HS-5 (cell line): ENCODE measurements around the gene VGLL4.

ENCODE experiments used
- DNase-seq: peaks from one replicate; pipeline ENCODE4 v3.0.0-alpha.2; 2012; ENCODE audit warnings: low read depth

Gene VGLL4

DNA sequence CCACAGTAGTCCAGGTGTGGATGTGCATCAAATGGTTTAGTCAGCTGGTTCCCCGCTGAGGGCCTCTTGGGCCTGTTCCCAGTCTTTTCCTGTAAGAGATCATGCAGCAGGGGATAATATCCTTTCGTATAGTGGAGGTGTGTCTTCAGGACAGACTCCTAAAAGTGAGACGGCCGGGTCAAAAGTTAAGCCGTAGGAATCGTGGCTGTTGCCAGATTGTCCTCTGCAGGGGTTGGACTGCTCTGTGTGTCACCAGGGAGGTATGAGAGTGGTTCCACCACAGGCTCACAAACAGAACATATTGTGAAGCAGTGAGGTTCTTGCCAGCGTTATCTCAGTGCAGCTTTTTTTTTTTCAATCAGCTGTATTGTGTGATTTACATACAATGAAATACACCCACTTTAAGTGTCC, 95.0 kb downstream of the VGLL4 start:
- no peak for DNase-seq

DNA sequence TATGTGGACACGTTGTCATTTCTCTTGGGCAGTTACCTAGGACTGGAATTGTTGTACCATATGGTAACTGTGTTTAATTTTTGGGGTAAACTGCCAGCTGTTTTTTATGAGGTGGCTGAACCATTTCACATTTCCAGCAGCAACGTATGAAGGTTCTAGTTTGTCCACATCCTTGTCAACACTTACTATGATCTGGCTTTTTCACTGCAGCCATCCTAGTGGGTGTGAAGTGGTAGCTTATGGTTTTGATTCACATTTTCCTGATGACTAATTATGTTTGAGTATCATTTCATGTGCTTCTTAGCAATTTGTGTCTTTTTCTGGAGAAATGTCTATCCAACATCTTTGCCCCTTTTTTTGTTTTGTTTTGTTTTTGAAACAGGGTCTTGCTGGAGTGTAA, 96.2 kb downstream of the VGLL4 start:
- DNase-seq: no peak

DNA sequence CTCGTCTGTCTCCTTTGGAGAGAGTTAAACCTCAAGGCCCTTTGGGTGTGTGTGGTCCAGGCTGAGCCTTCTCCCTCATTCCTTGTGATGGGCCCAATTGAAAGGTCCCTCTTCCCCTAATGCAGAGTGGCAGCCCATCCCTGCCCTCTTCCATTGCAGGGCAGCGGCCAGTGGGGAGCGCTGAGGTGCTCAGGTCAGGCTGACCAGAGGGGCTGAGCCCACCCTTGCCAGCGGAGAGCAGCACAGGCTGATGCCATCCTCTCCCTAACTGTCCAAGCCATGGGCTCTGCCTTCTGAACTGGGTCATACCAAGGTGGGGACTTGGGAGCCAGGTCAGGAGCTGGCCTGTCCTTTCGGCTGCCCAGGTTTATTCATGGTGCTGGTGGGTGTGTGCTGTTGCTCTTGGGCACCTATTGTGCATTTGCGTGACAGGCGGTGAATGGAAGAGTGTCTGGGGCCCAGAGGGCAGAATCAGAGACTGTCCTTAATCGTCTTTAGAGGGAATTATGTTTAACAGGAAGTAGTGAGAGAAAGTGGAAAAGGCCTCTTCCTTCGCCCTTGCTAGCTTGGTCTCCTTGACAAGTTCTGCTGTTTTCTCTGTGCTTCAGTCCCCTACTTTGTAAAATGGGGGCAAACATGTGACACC, 96.9 kb downstream of the VGLL4 start:
- DNase-seq: no peak

DNA sequence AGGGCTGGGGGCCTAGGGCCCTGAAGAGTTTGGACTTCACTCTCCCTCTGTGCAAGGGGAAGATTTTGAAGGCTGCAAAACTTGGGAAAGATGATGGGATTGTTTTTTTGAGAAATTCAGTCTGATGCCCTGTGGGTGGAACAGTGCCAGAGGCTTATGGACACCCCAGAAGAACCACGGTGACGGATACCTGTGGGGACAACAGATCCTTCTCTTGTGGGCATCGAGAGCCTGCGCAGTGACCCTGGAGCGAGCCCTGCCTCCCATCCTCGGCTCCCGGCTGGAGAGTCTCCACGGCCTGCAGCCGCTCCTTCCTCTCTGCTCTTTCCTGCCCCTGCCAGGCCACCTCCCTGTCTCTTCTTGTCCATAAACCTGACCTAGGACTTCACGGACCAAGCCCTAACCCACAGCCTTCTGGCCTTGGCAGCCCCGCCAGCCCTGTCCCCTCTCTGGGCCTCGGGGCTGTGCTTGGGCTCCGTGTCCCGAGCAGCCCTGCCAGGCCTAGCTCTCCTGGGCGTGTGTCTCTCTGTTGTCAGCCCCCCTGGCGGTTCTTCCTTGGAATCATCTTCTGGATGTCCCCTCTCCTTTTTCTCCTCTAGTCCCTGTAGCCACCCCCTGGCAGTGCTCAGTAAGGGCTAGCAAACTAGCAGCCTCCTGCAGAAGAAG, 98.4 kb downstream of the VGLL4 start:
- DNase-seq: no peak

DNA sequence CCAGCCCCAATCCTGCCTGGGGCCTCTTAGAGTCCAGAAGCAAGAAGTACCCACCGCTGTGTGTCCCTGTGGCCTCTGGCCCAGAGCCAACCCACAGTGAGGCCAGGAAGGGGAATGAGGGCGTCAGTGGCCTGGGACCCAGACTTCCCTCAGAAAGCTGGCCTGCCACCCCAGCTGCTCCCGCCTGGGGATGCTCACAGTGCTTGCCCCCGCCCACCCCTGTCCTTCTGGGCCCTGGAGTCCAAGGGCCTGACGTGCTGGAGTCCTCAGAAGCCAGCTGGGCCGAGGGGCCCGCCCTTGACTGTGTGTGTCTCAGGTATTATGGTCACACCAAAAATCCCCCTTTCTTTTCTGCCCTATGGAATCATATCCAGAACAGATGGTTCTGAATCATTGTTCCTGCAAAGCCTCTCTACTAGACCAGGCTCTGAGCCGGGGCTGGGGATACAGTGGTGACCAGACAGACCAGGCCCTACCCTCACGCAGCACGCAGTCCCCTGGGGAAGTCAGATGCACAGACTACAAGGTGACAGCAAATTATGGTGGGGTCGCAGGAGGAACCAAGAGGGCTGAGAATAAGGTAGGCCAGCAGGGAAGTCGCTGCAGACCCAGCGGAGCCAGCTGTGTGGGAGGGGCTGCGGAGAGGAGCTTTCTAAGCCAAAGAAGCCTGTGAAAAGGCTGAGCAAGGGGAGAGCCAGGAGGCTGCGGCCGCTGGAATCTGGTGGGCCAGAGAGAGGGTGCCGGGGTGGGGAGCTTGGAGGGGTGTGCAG, 99.1 kb downstream of the VGLL4 start:
- no peak for DNase-seq

DNA sequence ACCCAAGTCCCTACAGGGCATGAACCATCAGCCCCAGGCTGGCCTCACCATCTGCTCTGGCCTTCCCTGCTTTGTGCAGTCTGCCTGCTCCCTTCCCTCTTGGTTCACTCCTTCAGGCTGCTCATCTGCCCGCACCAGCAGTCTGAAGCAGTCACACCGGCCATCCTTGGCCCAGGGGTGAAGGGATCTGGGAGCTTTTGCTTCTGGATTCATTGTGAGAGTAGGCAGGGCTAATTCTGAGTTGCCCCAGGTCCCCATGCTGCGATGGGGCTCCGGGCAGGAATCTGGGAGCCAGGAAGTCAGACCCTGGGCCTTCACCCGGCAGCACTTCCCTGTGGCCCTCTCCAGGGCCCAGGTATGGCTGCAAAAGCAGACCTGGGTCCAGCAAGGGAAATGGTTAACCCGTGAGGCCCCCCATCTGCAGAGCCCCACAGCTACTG, 99.7 kb downstream of the VGLL4 start:
- DNase-seq: no peak

DNA sequence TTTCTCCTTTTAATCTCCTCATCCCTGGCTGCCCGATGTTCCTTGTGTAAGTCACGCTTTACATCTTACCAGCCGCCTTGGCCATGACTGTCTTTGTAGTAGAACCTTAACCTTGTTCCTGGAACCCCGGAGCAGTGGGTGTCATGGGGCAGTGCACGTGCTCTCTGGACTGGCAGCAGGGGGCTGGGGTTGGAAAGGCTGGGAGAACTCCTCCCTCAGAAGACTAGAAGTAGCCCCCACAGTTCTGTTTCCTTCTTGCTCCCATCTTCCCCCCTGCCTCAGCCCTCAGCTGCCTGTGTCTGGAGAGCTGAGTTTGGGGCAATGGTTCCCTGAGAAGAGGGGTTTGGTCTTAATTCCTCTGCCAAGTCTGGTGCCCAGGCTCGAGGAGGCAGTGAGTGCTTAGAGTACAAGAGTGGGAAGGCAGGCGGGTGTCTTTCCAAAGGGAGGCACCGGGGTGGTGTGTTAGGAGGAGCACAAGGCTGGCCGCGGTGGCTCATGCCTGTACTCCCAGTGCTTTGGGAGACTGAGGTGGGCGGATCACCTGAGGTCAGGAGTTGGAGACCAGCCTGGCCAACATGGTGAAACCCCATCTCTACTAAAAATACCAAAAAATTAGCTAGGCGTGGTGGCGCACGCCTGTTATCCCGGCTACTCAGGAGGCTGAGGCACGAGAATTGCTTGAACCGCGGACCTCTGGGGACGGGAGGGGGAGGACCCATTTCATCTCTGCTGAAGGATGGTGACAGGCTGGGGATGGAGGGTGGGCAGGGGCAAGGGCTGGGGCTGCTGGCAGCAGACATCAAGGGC, 100.4 kb downstream of the VGLL4 start:
- no peak for DNase-seq

DNA sequence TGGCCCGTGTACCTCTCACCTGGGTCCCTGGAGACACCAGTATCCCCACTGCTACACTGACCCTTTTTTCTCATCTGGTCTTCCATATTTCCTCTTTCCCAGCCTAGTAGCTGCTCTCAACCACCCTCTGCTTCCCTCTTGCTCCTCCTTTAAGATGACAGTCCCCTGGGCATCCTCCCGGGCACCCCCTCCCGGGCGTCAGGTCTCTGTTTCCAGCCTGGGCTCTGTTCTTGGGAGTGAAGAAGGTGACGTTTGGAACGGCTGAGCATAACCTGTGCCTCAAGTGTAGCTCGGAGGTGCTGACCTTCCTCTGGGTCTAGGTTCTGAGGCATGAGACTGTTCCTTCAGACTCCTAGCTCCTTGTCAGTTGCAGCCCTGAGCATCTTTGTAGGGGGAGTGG, 101.2 kb downstream of the VGLL4 start:
- DNase-seq: no peak

DNA sequence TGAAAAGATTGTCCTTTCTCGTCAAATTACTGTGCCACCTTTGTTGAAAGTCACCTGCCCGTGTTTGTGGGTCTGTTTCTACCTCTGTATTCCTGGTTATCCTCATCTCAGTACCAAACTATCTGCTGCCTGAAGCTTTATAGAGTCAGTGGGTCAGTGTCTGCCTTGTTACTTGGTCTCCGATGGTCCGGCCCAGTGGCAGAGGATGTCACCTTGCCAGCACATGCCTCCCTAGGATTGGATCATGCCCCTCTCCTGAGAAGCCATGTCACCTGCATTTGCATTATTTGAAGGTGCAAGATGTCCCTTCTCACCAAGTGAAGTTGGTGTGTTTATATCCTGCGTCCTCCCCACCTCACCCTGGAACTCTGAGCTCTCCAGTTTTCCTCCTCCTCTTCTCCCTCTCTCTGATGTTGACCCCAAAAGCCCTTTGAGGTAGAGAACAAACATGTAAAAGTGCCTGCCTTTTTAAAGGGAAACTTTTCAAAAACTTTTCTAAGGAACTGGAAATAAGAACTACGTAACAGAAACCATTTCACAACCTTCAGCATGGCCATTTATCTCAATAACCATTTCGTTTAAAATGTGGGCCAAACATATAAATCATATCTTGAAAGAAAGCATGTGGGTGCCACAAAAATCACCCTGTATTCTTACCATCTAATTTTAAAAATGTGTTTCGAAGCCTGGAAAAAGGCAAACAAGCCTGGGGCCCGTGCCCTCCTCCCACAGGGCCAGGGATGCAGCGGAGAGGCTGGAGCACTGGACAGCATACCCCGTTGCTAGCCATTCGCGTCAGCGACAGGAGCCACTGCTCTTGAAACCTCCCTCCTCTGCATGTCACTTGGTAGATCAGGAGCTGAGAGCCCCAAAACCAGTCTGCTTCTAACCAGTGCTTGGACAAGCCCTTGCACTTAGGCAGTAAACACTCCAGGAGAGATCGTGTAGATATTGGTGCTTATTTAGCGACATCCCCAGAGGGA, 102.1 kb downstream of the VGLL4 start:
- no peak for DNase-seq

DNA sequence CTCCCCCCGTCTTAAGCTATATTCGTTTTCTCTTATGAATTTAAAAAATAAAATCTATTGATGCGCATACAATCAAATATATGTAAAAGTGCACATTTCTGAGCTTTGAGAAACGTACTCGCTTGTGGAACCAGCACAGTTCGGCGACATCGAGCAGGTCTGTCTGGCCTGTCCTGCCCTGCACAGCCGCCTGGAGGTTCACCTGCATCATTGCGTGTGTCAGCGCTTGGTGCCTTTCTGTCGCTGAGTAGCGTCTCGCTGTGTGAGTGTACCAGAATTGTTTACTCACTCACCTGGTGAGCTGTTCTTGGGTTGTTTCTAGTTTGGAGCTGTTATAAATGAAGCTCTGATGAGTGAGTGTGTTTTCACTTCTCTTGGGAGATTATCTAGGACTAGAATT, 104.0 kb downstream of the VGLL4 start:
- no peak for DNase-seq

DNA sequence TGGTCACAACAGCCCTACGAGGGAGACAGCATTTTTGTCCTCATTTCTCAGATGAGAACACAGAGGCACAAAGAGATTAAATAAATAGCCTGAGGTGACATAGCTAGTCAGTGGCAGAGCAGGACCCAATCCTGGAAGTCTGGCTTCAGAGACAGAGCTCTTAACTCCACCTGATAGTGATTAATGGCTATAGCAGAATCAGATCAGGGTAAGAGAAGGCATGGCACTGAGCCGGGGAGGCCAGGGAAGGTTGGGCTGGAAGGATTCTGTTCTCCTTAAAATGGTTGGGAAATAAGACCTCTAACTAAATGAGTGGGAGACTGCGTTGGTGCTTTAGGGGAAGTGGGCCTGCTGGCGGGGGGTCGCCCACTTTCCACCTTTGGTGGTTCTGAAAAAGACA, 104.5 kb downstream of the VGLL4 start:
- DNase-seq: no peak

DNA sequence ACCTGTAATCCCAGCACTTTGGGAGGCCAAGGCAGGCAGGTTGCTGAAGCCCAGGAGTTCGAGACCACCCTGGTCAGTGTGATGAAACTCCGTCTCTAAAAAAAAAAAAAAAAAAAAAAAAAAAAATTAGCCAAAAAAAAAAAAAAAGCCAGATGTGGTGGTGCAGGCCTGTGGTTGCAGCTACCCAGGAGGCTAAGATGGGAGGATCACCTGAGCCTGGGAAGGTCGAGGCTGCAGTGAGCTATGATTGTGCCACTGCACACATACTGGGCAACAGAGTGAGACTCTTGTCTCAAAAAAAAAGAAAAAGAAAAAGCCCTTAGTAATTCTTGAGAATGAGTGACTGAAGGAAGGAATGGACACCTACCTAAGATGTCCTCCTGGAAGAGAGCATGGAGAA, 105.1 kb downstream of the VGLL4 start:
- DNase-seq: no peak

DNA sequence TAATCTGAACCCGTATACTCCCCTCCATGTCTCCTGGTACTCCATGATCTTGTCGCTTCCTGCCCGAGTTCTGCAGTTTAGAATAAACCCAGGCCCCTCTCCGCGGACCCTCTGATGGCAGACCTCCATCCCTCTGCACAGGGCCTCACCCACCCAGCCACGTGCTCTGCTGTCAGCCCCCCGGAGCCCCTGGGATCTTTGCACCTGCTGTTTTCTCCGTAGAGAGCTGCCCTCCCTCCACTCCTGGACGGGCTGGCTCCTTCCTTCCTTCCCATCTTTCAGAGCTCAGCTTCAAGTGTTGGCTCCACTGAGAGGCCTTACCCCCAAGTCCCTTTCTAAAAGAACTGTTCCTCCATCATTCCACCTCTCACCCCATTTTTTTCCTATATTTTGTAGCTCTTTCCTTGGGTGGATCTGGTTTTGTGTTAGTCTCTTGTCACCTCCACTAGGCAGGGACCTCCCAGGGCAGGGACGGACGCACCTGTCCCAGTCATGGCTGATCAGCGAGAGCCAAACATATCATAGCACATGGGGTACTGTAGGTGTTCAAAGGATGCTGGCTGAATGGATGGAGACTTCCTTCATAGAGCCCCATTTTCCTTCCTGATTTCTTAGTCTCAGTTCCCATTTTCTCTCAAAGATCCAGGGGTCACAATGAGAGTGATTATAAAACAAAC, 106.6 kb downstream of the VGLL4 start:
- DNase-seq: no peak

DNA sequence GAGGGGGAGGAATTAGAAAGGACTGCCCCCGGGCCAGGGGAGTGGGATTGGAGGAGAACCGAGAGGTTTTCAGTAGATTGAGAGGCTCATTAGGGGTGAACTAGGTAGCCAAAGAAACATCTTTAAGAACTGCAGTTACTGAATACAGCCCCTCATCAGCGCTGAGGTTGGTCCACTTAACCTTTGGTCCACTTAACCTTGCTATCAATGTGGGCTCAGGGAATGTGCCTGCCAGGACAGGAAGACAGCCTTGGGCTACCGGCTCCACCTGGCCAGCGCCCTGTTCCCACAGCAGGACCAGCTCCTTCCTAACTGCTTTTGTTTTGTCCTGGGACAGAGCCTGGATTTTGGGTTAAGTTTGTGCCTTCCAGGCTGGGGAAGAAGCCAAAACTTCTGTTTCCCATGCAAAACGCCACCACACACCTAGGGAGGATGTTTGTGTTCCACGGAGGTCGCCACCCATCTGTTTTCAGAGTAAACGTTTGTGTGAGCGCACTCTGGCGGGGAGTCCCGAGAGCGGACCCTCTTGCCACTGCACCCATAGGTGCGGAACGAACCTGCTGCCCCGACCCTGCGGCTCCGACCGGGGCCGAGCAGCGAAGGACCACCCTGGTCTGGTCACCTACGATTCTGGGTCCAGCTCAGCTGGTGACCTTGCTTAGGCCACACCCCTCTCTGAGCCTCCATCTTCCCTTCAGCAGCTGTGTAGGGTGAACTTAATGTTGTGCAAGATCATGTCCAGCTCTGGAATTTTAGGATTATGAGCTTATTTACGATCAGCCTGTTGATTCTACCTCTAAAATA, 107.4 kb downstream of the VGLL4 start:
- no peak for DNase-seq

DNA sequence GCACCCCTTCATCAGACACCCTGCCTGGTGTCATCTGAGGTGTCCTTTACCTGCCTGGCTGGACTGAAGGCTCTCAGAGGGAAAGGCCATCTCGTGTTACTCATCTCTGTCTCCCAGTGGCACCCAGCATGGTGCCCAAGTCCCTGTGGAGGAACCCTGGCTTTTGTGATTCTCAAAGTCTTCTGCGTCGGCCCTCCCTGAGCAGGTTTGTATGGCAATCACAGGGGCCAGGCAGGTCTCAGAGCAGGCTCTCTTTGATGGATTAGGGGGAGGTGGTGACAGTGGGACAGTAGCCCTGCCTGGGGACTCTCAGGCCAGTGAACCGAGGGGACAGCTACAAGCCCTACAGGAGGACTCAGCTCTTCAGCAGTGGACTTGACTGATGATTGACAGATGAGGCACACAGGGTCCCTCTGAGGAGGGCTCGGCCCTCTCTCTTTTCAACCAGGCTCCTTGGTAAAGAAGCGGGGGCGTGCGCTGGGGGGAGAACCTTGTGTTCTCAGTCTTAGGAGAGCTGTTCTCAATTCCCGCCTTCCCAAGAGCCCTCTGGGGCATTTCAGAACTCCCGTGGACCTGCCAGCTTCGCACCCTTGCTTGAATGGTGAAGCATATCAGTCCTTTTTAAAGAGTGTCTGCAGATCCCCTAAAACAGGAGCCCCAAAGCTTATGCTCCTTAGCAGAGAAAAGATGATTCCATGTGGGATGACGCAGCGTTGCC, 108.3 kb downstream of the VGLL4 start:
- no peak for DNase-seq

DNA sequence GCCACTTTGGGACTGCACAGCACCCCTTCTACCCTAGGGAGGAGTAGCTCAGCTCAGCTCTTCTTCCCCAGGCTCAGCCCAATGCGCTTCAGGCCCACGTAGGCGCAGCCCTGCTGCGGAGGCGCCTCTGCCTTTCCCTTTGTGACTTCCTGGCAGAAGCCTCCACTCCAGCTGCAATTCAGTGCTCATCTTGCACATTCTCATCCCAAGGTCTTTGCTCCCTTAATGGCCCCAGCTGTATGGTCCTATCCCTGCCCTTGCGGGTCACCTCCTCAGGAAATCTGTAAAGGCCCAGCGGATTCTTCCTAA, 109.0 kb downstream of the VGLL4 start:
- no peak for DNase-seq

DNA sequence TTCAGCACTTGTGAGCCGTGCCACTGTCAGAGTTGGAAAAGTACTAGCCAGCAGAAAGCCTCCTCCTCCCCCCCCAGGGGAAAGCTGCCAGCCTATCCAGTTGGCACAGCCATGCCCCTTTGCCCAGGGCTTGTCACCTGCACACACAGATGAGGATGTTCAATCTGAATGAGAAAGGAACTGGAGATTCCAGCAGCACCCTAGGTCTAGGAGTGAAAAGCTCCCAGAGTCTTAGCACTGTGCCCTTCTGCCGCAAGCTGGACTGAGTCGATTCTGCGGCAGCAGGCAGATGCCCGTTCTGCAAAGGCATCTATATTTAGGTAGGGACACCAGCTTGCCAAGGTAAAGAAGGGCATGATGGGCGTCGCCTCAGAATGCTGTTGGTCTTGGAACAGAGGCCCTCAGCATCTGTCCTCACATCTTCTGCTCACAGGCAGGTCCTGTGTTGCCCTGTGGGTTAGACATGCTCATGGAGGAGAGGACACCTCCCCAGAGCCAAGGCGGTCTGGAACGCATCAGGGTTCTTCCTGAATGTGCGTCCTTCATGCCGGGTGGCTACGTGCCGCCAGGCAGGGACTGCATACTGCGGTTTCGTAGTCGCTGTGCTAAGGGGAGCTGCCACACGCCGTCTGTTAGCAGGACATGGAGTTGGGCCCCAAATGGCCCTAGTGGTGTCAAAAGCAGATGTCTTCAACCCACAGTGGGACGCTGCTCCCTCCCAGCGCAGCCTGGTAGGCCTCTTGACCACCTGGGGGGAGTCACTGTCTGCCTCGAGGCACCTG, 109.5 kb downstream of the VGLL4 start:
- DNase-seq: no peak

DNA sequence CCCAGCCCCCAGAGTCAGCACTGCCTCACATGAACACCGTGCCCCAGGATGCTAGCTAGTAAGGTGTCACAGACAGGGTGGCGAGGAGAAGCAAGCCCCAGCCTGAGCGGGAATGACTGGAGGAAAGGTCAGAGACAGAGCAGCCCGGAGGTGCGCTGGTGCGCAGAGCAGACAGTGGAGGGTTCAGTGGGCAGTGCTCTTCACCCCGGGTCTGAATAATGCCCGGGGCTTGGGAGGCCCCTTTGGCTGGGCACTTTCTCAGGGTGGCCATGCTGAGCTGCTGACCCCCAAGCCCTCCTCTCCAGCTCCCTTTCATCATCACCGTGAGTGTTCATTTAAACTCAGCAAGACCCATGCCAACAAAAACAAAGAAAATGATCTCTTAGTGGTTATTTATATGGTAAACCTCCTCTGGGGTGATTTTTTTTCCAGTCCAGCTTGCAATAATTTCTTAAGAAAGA, 110.8 kb downstream of the VGLL4 start:
- DNase-seq: no peak
